22Rv1 (cell line): ENCODE measurements around the gene ANXA2R.

ENCODE experiments used
- H3K27ac ChIP-seq: fragments of 450-650 bp; 2 replicates; pipeline ENCODE4 v1.5.1; 2017
- ZFX ChIP-seq: fragments of 450-650 bp; IDR thresholded peaks from 2 replicates; pipeline ENCODE4 v1.6.1; 2017; ENCODE audit warnings: antibody characterized with exemption, borderline replicate concordance
- TF ChIP-seq, protein P1 (sequence below): fragments of 450-650 bp; IDR thresholded peaks from 2 replicates; pipeline ENCODE4 v1.5.1; 2017; ENCODE audit warnings: mild to moderate bottlenecking

The ANXA2R gene

GRCh38 chr5:43039471-43040286, 440 bp downstream of the ANXA2R start:
- TF ChIP-seq, protein P1, sequence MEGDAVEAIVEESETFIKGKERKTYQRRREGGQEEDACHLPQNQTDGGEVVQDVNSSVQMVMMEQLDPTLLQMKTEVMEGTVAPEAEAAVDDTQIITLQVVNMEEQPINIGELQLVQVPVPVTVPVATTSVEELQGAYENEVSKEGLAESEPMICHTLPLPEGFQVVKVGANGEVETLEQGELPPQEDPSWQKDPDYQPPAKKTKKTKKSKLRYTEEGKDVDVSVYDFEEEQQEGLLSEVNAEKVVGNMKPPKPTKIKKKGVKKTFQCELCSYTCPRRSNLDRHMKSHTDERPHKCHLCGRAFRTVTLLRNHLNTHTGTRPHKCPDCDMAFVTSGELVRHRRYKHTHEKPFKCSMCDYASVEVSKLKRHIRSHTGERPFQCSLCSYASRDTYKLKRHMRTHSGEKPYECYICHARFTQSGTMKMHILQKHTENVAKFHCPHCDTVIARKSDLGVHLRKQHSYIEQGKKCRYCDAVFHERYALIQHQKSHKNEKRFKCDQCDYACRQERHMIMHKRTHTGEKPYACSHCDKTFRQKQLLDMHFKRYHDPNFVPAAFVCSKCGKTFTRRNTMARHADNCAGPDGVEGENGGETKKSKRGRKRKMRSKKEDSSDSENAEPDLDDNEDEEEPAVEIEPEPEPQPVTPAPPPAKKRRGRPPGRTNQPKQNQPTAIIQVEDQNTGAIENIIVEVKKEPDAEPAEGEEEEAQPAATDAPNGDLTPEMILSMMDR = no peak
- TF ChIP-seq ZFX = no peak
- H3K27ac ChIP-seq = peak overlapping the region; percentile 99

DNA sequence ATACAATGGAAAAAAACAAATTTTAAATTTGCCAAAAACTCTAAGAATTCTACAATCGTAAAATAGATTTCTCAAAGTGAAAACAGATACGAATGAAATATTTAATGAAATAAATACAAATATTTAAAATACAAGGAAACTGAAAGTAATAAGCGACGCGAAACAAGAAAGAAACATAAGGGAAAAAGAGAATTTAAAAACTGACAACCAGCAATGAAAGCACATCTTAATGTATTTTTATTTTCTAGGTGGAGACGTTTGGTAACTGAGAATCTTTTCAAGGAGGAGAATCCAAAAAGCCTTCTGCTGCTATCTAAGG, 1.0 kb downstream of the ANXA2R start:
- peak overlapping the region; percentile 99 for H3K27ac ChIP-seq
- TF ChIP-seq, protein P1 = no peak
- TF ChIP-seq ZFX = no peak

DNA sequence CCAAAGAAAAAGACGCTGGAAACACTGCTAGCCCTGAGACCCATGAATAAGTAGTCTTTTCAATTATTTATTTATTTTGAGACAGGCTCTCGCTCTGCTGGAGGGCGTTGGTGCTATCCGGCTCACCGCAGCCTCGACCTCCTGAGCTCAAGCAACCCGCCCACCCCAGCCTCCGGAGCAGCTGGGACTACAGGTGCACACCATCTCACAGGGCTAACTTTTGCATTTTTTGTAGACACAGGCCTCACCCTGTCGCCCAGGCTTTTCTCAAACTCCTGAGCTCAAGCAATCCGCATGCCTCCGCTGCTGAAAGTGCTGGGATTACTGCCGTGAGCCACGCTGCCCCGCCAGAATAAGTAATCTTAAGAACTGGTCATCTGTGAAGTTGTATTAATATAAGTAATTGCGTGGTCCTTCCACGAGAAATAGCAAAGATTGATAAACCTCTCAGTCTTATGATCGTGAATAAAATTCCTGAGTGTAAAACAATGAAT, 1.6 kb downstream of the ANXA2R start:
- TF ChIP-seq, protein P1 = no peak
- no peak for TF ChIP-seq ZFX
- peak overlapping the region; percentile 99 for H3K27ac ChIP-seq

GRCh38 chr5:43037636-43038495, 2.3 kb downstream of the ANXA2R start:
- TF ChIP-seq ZFX = no peak
- TF ChIP-seq, protein P1 = no peak
- H3K27ac ChIP-seq = peak overlapping the region; percentile 99

DNA sequence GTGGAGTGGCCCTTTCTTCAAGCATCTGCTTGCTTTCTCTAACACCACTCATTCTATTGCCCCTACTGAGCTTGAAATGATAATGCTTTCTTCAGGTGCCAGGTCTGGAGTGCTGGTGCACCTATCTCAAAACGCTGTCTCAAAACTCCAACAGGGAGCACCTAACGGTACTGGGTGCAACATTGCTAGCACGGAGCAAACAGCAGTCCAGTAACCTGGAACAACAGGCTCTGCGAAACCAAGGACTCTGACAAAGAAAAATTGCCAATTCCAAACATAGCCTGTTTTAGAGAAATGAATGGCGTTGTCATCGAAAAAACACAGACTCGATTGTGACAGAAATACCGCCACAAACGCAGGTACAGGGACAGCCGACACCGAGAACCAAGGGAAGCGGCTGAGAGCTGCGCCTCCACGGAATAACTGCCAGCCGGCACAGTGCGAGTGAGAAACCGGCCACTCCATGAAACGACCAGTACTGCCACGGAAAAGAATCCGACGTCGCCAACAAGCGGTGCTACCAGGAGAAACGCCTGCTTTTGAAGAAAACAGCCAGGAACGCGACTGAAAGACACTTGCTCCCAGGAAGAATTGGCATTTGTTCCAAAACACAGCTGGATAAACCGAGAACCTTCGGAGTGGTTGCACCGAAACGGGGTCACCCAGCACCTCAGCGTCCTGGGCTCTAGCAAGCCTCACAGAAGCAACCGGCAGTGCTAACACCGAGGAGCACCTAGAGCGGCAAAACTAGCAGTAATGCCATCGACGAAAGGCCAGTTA, 3.1 kb downstream of the ANXA2R start:
- TF ChIP-seq, protein P1 = no peak
- no peak for TF ChIP-seq ZFX

GRCh38 chr5:43036409-43036808, 3.7 kb downstream of the ANXA2R start:
- TF ChIP-seq, protein P1 = no peak
- TF ChIP-seq ZFX = no peak
- H3K27ac ChIP-seq = peak overlapping the region; percentile 99

More for the DNA sequence above, 3.1 kb downstream of the ANXA2R start:
- peak overlapping the region; percentile 99 for H3K27ac ChIP-seq
